ENCODE results near the gene OR1F1.
"Not testable (repeated sequence)": the region's sequence is repeated elsewhere in the genome, so short reads cannot be mapped to it uniquely, and the experiment has no call there.

The OR1F1 gene

DNA sequence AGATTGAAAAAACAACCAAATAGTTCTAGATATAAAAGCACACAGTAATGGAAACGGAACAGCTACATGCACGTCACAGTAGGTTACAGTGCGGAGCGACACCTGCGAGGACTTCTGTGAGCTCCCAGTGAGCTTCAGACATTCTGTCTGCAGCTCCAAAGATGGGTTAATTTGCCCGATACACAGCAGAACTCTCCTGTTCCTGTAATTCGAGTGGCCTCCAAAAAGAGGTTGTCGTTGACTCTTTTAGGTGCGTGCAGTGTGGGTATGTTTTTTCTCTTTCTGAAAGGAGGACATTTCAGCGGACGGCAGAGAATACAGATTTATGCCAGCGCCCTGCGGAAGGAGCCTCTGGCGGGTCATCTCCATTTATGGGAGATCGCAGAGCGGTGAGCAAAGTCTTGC, 2.9 kb downstream of the OR1F1 start:
- DNase-seq (ENCODE audit: low read depth) = no peak
- H3K4me3 ChIP-seq (ENCODE audit: control insufficient read depth, low read depth, low read length) = 0 out of 2 replicates have a peak overlapping the region, but pooled peaks have one; percentile 2
- TF ChIP-seq CTCF (IDR thresholded peaks at IDR 0.05; ENCODE audit: control insufficient read depth, insufficient read depth, low read depth, low read length, missing control alignments) = no peak

- TF ChIP-seq CTCF (IDR thresholded peaks at IDR 0.05; ENCODE audit: control insufficient read depth, insufficient read depth, low read depth, low read length, missing control alignments) = no peak
- H3K4me3 ChIP-seq (ENCODE audit: control insufficient read depth, low read depth, low read length) = no peak overlapping the region
- DNase-seq (ENCODE audit: low read depth) = no peak
These were observed 4.5 kb downstream of the OR1F1 start for GRCh38 chr16:3192476-3193019.

DNA sequence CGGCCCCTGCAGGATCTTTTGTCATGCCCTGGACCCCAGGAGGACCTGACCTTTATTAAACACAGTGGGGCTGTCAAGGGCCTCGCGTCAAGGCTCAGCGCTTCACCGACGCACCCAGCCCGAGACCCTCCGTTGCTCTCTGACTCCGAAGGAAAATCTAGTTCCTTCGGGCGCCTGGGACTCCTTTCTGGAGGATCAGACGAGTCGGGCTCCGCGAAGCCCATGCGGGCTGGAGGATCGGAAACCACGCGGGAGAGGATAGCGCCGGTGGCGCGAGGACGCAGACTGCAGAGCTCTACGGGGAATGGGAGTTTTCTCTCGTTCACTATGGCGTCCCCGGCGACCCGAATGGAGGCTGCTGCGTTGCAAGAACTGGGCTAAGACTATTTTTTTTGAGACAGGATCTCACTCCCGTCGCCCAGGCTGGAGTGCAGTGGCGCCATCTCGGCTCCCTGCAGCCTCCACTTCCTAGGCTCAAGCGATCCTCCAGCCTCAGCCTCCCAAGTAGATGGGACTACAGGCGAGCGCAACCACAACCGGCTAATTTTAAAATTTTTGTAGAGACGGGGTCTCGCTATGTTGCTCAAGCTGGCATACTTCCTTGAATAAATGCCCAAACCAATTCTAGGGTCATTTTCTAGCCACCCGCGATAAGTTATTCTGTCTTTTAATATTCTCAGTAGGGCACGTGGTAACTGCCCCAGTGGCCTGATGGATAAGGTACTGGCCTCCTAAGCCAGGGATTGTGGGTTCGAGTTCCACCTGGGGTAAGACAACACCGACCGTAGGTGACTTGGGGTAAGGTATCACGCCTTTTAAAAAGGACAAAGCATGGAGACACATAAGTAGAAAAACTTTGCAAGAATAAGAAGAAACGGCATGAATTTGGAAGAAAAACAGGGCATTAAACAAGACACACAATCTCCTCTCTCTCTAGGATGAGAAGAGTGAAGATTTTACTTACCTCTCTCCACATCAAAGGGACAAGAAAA, 5.5 kb downstream of the OR1F1 start:
- no peak overlapping the region for H3K4me3 ChIP-seq (ENCODE audit: control insufficient read depth, low read depth, low read length)
- TF ChIP-seq CTCF (IDR thresholded peaks at IDR 0.05; ENCODE audit: control insufficient read depth, insufficient read depth, low read depth, low read length, missing control alignments) = no peak
- DNase-seq (ENCODE audit: low read depth) = no peak

DNA sequence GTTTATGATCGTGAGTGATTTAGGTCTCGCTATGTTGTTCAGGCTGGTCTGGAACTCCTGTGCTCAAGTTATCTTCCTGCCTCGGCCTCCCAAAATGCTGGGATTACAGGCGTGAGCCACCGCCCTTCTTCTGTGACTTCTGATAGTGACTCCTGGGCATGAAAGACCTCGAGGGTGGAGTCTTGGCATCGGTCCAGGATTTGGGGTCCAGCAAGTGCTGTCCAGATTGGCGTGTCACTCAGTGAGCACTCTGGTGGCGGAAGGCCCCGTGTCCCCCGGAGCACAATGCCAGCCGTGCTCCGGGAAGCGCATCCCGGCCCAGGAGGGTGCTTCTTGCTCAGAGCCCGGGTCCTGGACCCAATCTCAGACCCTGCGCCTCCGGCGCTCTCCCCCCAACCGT, 6.8 kb downstream of the OR1F1 start:
- H3K4me3 ChIP-seq (ENCODE audit: control insufficient read depth, low read depth, low read length) = no peak overlapping the region
- DNase-seq (ENCODE audit: low read depth) = no peak
- TF ChIP-seq CTCF (IDR thresholded peaks at IDR 0.05; ENCODE audit: control insufficient read depth, insufficient read depth, low read depth, low read length, missing control alignments) = no peak

GRCh38 chr16:3195975-3196374, 8.0 kb downstream of the OR1F1 start:
- DNase-seq (ENCODE audit: low read depth) = no peak
- no peak for TF ChIP-seq CTCF (IDR thresholded peaks at IDR 0.05; ENCODE audit: control insufficient read depth, insufficient read depth, low read depth, low read length, missing control alignments)
- no peak overlapping the region for H3K4me3 ChIP-seq (ENCODE audit: control insufficient read depth, low read depth, low read length)

DNA sequence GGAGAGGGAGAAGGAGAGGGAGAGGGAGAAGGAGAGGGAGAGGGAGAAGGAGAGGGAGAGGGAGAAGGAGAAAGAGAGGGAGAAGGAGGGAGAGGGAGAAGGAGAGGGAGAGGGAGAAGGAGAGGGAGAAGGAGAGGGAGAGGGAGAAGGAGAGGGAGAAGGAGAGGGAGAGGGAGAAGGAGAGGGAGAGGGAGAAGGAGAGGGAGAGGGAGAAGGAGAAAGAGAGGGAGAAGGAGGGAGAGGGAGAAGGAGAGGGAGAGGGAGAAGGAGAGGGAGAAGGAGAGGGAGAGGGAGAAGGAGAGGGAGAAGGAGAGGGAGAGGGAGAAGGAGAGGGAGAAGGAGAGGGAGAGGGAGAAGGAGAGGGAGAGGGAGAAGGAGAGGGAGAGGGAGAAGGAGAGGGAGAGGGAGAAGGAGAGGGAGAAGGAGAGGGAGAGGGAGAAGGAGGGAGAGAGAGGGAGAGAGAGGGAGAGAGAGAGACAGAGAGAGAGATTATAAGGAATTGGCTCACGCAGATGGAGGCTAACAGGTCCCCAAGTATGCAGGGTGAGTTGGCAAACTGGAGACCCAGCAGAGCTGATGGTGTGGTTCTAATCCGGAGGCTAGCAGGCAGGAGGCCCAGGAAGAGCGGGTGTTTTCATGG, 9.8 kb downstream of the OR1F1 start:
- DNase-seq (ENCODE audit: low read depth); H3K4me3 ChIP-seq (ENCODE audit: control insufficient read depth, low read depth, low read length): not testable (repeated sequence)
